GM12892 (cell line): ENCODE measurements around the gene SUN1.

Experiments used
- DNase-seq: peaks from one replicate; pipeline ENCODE4 v3.0.0; 2011; ENCODE audit not compliant: insufficient read length
- FAIRE-seq: peaks from 2 replicates; lab custom pipeline; 2011; peaks lifted over from hg19 to GRCh38; lab: Jason Lieb, UNC
- POLR2A ChIP-seq: IDR thresholded peaks from 2 replicates; pipeline ENCODE4 v1.6.1; 2011; ENCODE audit warnings: low read depth, low read length, control low read depth
- POLR2AphosphoS5 ChIP-seq: IDR thresholded peaks from 2 replicates; pipeline ENCODE4 v1.6.1; 2011; ENCODE audit warnings: low read depth, low read length, control low read depth
- TAF1 ChIP-seq: IDR thresholded peaks from 2 replicates; pipeline ENCODE4 v1.6.1; 2011; ENCODE audit warnings: low read depth, mild to moderate bottlenecking, control low read depth, low read length, borderline replicate concordance

Gene SUN1

DNA sequence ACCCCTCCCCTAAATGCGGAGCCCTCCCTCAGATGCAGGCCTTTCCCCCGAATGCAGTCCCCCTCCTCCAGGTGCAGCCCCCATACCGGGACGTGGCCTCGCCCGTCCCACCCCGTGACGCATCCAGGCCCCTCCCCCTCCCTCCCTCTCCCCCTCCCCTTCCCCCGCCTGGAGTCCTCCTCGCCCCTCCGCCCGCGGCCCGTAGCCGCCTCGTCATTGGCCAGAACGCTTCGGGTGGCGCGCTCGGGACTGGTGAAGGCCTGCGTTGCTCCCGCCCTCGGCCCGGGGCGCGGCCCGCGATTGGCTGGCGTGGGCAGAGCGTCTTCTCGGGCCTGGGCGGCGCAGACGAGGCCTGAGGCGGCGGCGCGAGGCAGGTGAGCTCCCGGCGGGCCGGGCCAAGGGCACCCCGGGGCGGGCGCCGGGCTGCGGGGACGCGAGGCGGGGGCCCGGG, 16.0 kb upstream of the SUN1 start:
- FAIRE-seq (peak; percentile 92), DNase-seq (peak; percentile 98)
- TF ChIP-seq POLR2AphosphoS5 = no peak; the same call in 1 of the 2 replicates
- TF ChIP-seq POLR2A = peak; percentile 74; the same call in 1 of the 2 replicates
- TF ChIP-seq TAF1 = peak; percentile 41; the same call in 1 of the 2 replicates

DNA sequence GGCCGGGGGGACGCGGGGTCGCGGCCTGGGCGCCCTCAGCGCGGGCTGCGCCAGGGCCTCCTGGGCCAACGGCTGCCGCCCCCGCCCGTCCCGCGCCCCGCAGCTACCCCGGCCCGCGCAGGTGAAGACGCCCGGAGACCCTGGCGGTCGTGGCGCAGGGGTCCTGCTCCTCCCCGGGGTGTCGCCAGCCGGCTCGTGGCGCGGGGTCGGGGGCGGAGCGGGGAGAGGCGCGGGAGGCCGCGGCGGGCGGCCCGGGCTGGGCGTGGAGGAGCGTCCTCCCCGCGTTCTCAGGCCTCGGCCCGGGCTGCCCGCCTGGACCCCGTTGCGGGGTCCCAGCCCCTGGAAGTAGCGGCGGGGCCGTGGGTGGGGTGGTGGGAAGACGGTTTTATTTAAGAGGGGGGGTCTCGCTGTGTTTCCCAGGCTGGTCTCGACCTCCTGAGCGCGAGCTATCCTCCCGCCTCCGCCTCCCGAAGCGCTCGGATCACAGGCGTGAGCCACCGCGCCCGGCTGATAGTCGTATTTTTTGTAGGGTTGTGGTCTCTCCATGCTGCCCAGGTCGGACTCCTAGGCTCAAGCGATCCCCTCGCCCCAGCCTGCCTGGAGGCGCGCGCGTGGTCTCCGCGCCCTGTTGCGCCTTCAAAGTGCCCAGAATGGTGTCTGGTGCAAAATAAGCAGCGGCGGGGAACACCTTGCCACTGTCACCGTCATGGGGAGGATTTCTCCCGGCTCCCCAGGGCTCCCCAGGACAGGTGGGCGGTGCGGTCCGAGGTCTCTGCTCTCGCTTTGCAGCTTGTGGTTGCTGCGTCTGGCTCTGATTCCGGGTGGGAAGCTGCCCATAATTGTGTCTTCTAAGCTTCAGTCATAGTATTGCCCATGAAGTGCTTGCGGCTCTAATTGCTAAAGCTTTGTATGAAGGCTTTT, 15.3 kb upstream of the SUN1 start:
- FAIRE-seq = no peak
- peak; percentile 43 for DNase-seq
- TF ChIP-seq TAF1 = no peak
- no peak; the same call in none of the 2 replicates for TF ChIP-seq POLR2A
- TF ChIP-seq POLR2AphosphoS5 = no peak

DNA sequence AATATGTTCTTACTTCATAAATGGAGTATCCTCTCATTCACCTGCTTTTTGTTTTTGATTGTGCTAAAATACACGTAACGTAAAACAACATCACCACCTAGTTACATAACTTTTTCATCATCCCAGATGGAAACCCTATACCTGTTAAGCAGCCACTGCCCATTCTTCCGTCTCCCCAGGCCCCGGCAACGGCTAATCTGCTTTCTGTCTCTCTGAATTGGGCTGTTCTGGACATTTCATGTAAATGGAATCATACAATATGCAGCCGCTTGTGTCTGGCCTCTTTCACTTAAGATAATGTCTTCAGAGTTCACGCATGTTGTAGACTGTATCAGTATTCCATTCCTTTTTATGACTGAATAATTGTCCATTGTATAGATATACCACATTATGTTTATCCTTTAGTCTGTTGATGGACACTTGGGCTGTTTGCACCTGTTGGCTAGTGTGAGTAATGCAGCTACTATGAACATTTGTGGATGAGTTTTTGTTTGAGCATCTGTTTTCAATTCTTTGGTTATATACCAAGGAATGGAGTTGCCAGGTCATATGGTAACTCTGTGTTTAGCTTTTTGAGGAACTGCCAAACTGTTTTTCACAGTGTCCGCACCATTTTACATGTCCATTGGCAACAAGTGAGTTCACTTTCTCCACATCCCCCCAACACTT, 14.1 kb upstream of the SUN1 start:
- DNase-seq = no peak
- peak; percentile 72 for FAIRE-seq
- TF ChIP-seq POLR2A (no peak), TAF1 (no peak), POLR2AphosphoS5 (no peak)

DNA sequence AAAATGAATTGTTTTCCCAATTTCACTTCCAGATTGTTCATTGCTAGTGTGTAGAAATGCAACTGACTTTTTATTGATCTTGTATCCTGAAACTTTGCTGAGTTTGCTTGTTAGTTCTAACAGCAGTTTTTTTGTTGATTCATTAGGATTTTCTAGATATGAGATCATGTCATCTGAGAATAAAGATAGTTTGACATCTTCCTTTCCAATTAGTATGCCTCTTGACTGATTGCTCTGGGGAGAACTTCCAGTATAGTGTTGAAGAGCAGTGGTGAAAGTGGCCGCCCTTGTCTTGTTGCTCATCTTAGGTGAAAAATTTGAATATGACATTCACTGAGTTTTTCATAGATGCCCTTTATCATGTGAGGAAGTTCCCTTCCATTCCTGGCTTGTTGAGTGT, 11.9 kb upstream of the SUN1 start:
- DNase-seq (no peak), FAIRE-seq (no peak)
- no peak for TF ChIP-seq POLR2A
- no peak for TF ChIP-seq POLR2AphosphoS5
- no peak for TF ChIP-seq TAF1

DNA sequence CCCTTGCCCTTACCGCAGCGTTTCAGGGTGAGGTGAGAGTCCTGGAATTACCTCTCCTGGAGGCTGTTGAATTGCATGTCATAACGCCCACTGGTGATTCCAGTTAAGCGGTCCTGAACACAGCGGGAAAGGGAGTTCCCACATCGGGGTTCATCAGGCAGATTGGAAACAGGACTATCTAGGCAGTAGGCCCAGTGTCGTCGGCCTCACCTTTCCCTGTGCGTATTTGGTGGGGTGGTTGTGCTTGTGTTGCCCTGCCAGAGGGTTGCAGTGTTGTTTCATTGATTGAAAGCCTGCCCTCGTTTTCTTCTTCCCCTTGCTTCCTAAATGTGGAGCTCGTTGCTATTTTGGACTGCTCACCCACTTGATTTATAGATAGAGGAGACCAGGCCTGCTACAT, 10.6 kb upstream of the SUN1 start:
- FAIRE-seq = no peak

DNA sequence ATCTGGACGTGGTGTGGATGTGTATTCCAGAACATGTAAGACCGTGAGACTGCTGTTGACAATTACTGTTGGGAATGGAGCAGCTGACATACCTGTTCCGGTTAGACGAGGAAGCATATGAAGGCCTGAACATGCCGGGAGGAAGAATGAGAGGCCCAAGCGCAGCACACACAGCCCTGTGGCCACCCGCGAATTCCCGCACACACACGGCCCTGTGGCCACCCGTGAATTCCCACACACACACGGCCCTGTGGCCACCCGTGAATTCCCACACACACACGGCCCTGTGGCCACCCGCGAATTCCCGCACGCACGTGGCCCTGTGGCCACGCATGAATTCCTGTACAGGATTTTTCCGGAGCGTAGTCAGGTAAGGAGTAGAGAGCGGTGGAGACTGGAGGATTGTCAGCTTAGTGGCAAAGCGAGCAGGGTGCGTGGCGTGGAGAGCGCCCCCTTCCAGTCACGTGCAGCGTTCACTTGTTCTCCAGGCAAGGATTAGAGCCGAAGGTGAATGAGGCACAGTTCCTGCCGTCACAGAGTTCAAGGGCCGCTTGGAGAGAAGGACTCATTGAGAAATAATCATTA, 9.5 kb upstream of the SUN1 start:
- FAIRE-seq (no peak), DNase-seq (no peak)
- TF ChIP-seq POLR2A = no peak

More for the DNA sequence above, 10.6 kb upstream of the SUN1 start:
- no peak for TF ChIP-seq TAF1
- TF ChIP-seq POLR2A = no peak
- TF ChIP-seq POLR2AphosphoS5 = no peak
- no peak for DNase-seq

DNA sequence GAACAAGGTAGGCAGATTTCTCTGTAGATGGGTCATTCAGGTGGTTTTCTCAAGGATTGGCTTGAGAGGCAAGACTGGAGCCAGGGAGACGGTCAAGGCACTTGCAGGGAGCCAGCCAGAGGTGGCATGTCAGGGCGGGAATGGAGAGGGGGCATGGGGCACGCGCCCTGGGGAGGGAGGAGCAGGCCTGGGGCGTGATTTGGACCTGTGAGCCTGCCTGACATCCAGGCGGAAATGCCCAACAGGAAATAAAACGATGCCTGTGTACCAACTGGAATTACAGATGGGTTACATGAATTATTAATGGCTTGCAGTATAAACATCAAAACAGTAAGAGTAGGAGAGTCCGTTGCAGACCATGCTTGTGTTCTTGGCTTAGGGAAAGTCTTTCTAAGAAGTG, 8.6 kb upstream of the SUN1 start:
- FAIRE-seq (no peak), DNase-seq (no peak)
- TF ChIP-seq TAF1 (no peak), POLR2A (no peak), POLR2AphosphoS5 (no peak)

DNA sequence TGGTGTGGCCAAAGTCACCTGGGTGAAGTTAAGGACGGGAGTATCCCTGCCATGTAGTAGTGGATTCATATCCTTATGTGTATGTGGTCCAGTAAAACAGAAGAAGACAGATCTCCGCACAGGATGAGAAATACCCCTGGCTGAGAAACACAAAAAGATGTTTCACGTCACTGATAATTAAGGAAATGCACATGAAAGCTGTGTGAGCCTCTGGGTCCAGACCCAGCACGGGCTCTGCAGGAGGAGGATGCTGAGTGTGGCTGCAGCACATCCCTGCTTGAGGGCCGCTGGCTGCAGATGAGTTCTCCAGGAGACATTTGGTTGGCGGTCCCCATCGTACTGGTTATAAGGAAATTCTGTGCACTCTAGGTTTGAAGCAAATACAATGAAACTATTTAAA, 8.2 kb upstream of the SUN1 start:
- FAIRE-seq (no peak), DNase-seq (no peak)
- TF ChIP-seq TAF1 = no peak
- no peak for TF ChIP-seq POLR2A
- no peak for TF ChIP-seq POLR2AphosphoS5

DNA sequence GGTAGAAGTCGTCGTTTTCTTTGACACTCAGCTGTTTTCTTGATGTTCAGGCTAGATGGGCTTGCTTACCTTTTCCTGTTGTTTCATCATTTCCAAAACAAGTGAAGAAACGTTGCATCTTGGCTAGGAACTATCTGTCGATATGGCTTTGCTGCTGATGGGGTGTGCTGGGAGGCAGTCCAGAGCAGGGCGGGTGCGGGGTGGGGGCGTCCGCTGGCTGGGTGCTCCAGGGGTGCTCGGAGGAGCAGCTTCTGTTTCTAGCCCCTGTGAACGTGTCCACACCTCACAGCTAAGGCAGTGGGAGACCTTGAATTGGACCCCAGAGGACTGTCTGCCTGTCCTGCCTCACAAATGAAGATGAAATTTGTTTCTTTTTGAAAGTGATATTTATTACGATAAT, 7.6 kb upstream of the SUN1 start:
- FAIRE-seq (no peak), DNase-seq (no peak)
- TF ChIP-seq POLR2AphosphoS5 (no peak), POLR2A (no peak), TAF1 (no peak)

DNA sequence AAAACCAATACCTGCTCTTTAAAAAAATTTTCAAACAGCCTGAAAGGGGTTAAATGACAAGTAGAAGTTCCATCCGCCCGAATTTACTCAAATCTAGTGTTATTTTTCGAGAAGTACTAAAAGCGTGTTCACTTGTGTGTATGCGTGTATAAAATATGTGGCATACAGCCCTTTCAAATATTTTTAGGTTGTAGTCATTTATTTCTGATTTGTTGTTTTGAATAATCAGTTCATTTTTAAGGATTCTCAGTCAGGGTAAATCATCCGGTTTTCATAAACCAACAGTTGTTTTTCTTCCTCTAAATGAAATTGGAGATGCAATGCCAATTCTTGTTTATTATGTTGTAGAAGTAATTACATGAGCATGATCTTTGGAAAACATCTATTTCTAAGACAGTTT, 6.9 kb upstream of the SUN1 start:
- DNase-seq = no peak
- TF ChIP-seq POLR2AphosphoS5 = no peak
- TF ChIP-seq TAF1 = no peak
- TF ChIP-seq POLR2A = no peak
- no peak for FAIRE-seq

DNA sequence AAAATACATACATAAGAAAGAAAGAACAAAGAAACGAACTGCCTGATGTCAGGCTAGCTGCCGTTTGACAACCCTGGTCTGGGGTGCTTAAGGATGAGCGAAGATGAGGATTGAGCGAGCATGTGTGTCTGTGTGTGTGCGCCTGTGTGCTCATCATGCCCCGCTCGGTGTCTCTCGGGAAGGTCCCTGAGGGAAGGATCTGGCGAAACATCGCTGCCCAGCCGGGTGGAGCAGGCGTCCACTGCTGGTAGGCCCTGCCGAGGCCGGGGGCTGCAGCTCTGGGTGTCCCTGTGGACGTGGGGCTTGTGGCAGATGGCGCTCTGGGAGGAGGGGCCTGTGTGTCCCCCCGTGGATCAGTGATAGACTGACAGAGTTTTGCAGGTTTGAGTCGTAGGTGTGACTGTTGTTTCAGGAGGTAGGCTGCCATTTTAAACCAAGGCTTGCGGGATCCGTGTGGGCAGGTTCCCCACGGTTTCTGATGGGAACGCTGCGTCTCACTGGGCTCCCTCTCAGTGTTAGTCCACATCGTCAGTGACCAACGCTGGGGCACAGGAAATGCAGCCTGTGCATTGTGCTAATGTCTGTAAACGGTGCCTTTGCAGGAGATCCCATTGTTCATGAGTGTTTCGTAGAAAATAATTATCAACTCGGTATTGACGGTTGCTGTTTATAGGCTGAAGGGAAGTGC, 5.9 kb upstream of the SUN1 start:
- no peak for TF ChIP-seq TAF1
- TF ChIP-seq POLR2A = no peak
- FAIRE-seq = no peak
- DNase-seq = no peak
